GM12892 (cell line): ENCODE results near the gene AMBRA1.
A peak's percentile ranks its signal among the peaks of the same experiment; 100 is the strongest.

ENCODE experiments used
- DNase-seq: peaks from one replicate; pipeline ENCODE4 v3.0.0; 2011; ENCODE audit not compliant: insufficient read length
- FAIRE-seq: peaks from 2 replicates; lab custom pipeline; 2011; peaks lifted over from hg19 to GRCh38; lab: Jason Lieb, UNC
- POLR2A ChIP-seq: IDR thresholded peaks from 2 replicates; pipeline ENCODE4 v1.6.1; 2011; ENCODE audit warnings: low read depth, low read length, control low read depth
- POLR2AphosphoS5 ChIP-seq: IDR thresholded peaks from 2 replicates; pipeline ENCODE4 v1.6.1; 2011; ENCODE audit warnings: low read depth, low read length, control low read depth
- TAF1 ChIP-seq: IDR thresholded peaks from 2 replicates; pipeline ENCODE4 v1.6.1; 2011; ENCODE audit warnings: low read depth, mild to moderate bottlenecking, control low read depth, low read length, borderline replicate concordance

Gene AMBRA1

DNA sequence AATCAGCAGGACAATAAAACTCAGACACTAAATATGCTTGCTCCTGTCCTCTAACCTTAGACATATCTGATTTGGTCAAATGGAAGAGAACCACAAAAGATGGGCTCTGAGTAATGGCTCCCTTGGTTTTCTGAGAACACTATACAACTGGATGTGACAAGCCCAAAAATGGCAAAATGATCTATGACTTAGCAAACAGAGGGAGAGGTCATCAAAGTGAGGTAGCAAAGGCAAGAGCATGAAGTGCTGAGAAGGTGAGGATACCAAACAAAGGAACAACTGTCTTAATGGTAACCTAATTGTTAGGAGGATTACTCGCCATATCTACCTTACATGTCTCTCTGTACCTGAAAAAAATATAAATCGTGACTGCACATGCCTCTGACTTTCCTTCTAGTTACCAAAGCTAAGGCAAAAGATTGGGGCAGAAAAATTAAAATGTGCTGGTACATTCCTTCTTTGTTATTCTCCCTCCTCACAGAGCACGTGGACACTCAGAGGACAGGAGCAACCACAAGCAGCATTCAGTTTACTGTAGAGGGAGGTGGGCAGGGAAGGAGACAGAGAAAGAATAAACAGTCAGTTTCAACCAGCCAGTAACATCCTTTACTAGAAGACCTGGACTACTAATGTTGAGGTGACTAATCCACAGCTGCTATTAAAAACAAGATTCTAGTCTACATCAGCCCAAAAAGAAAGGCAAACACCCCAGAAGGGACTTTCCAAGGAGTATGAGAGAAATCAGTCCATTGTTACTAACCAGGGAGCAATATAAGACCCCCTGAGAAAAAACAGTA, 88.8 kb downstream of the AMBRA1 start:
- TF ChIP-seq POLR2AphosphoS5, result no peak
- no peak for TF ChIP-seq POLR2A
- TF ChIP-seq TAF1, result no peak
- peak; percentile 80 for FAIRE-seq
- DNase-seq, result no peak

DNA sequence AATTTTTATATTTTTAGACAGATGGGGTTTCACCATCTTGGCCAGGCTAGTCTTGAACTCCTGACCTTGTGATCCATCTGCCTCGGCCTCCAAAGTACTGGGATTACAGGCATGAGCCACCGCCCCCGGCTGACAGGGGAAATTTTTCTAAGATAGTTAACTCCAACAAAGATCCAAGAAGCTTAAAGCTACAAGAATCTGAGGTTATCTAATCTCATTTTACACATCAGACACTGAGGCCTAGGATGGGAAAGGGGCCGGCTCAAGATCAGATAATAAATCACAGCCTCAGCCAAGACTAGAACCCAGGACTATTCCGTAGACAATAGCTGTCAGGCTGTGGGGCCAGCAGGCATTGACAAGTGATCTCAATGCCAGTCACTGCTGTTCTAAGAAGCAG, 94.0 kb downstream of the AMBRA1 start:
- FAIRE-seq, result no peak
- TF ChIP-seq TAF1 (no peak), POLR2AphosphoS5 (no peak), POLR2A (no peak)
- DNase-seq, result no peak

DNA sequence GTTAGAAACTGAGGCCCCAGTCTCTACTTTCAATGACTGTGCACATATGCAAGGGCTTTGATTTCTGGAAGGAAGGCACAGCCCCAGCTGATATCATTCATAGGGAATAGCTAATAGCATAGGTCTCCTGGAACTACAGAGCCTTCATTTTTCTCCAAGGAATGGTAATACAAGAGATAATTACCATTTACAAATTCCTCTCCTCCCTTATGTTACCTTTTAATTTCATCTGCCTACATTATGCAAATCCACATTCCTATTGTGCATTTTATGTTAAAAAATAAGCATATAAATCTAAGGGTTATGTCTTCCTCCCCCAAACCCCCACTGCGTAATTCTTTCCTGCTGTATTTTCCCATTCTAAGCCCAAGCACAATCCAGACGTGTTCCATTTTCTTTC, 94.9 kb downstream of the AMBRA1 start:
- no peak for TF ChIP-seq POLR2A
- no peak for TF ChIP-seq POLR2AphosphoS5
- TF ChIP-seq TAF1, result no peak
- no peak for DNase-seq
- FAIRE-seq, result no peak

GRCh38 chr11:46498179-46498578, 95.6 kb downstream of the AMBRA1 start:
- FAIRE-seq (no peak), DNase-seq (no peak)
- TF ChIP-seq POLR2A (no peak), POLR2AphosphoS5 (no peak), TAF1 (no peak)

GRCh38 chr11:46497498-46497897, 96.3 kb downstream of the AMBRA1 start:
- FAIRE-seq, result no peak
- TF ChIP-seq POLR2AphosphoS5 (no peak), POLR2A (no peak), TAF1 (no peak)

GRCh38 chr11:46493791-46494190, 100.0 kb downstream of the AMBRA1 start:
- no peak for DNase-seq
- TF ChIP-seq POLR2A (no peak), POLR2AphosphoS5 (no peak), TAF1 (no peak)
- FAIRE-seq, result no peak

More at GRCh38 chr11:46497498-46497897, 96.3 kb downstream of the AMBRA1 start:
- DNase-seq, result no peak

- DNase-seq (no peak), FAIRE-seq (no peak)
- TF ChIP-seq POLR2A (no peak), TAF1 (no peak), POLR2AphosphoS5 (no peak)
Observed at GRCh38 chr11:46492532-46492931, 101.3 kb downstream of the AMBRA1 start.

GRCh38 chr11:46491661-46492330, 102.0 kb downstream of the AMBRA1 start:
- FAIRE-seq (no peak), DNase-seq (no peak)
- TF ChIP-seq TAF1 (no peak), POLR2AphosphoS5 (no peak), POLR2A (no peak)

DNA sequence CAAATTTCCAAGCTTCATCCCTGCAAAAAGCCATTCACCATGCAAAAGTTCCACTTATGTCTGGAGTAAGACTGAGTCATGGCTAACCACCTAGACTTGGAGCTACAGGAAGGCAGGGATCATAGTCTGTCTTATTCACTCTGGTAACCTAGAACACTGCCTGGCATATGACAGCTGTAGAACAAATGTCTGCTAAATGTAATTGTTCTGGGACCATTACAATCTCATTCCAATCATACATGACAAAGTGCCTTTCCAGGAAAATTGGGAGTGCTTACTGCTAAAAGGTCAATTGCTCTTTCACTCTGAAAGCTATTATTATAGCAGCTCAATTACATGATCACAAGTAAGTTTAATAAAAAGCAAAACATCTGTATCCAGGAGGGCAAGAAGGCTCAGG, 103.2 kb downstream of the AMBRA1 start:
- FAIRE-seq (peak; percentile 40), DNase-seq (no peak)
- TF ChIP-seq POLR2A, result no peak
- TF ChIP-seq TAF1, result no peak
- no peak for TF ChIP-seq POLR2AphosphoS5

- DNase-seq, result no peak
- no peak for TF ChIP-seq POLR2A
- no peak for TF ChIP-seq TAF1
- no peak for TF ChIP-seq POLR2AphosphoS5
- FAIRE-seq, result peak; percentile 87
Observed at GRCh38 chr11:46489656-46490560, 103.9 kb downstream of the AMBRA1 start.
